H1 (cell line): Measurements from ENCODE around the gene LINC01488. TPM values are rescaled to one million over a fixed set of nuclear protein-coding genes. Genes with fewer than 3 reads are reported as not detected.

Source experiments
- BRCA1 ChIP-seq: IDR thresholded peaks from 2 replicates; pipeline ENCODE4 v1.6.1; 2012; ENCODE audit warnings: low read depth, low read length, improper control_type of control experiment
- CBX8 ChIP-seq: fragments of 300-800, 300-1000 bp; sonication (generic); IDR thresholded peaks from 2 replicates; pipeline ENCODE4 v1.7.1; 2016; ENCODE audit warnings: low read depth, low read length, borderline replicate concordance
- MAFK ChIP-seq: IDR thresholded peaks from 2 replicates; pipeline ENCODE4 v1.6.1; 2012; ENCODE audit warnings: low read depth, mild to moderate bottlenecking, improper control_type of control experiment, low read length
- USF2 ChIP-seq: IDR thresholded peaks from 2 replicates; pipeline ENCODE4 v1.6.1; 2011; ENCODE audit warnings: low read length, improper control_type of control experiment
- polyA plus RNA-seq, 7 experiments: library from polyadenylated mRNA; depleted of rRNA in 3 of 7; stranded (reverse) in 5 of 7; unstranded in 2 of 7; fragments of >200 nt in 5 of 7; fragments of 200-250 nt in 2 of 7; gene quantifications; 1 replicate in 5 of 7; 2 replicates in 1 of 7; 4 replicates in 1 of 7; pipeline versions ENCODE4 v1.2.1 to v1.2.3, GENCODE V29; 2011 to 2013; ENCODE audit warnings: missing spikeins in 2 of 7, mixed read lengths in 2 of 7
- total RNA-seq: library from RNA; stranded (reverse); fragmentation: NEBNext Ultra II Directional; extraction: Animal tissue kit (Norgen Biotek cat#: 25700); gene quantifications from 2 replicates; pipeline ENCODE4 v1.2.1, GENCODE V29; 2021

Gene LINC01488
- total and polyA plus RNA-seq, 2 of the 8 experiments (the other 6 are each of a cell fraction or from before 2014, with no cell fraction given), result not detected

- no peak for TF ChIP-seq CBX8
- no peak for TF ChIP-seq MAFK
- no peak for TF ChIP-seq USF2
- no peak for TF ChIP-seq BRCA1
- TF ChIP-seq, all 59 proteins: peak for 0
Observed at GRCh38 chr11:69460540-69461257, 20.8 kb upstream of the LINC01488 start (continued).
